ENCODE measurements around the gene UGT2A2. TPM values are rescaled to one million over a fixed set of nuclear protein-coding genes. Genes with fewer than 3 reads are reported as not detected.

The UGT2A2 gene
- total RNA-seq, 1 experiment from 2014 or later, result not detected

GRCh38 chr4:69642961-69643360 lies 3.5 kb upstream of the UGT2A2 start:
- H3K36me3 ChIP-seq (ENCODE audit: insufficient read depth, low read length, poor library complexity, severe bottlenecking), result no peaks in the 10 kb centered on the region
- no peaks in the 10 kb centered on the region for H3K9me3 ChIP-seq (ENCODE audit: low read depth, low read length, poor library complexity, severe bottlenecking)
- ChIA-PET POLR2A (ENCODE audit: low non-redundant PET) (no interaction called here), CTCF (no interaction called here)
- no peaks in the 10 kb centered on the region for H3K4me1 ChIP-seq (ENCODE audit: insufficient read depth, low read length, poor library complexity, severe bottlenecking)
- intact Hi-C loops (cut with micrococcal nuclease; ENCODE audit: unreplicated experiment), result no loop called here
- no peak for DNase-seq (ENCODE audit: low spot score)
- H3K27ac ChIP-seq (ENCODE audit: low read depth, low read length, poor library complexity, severe bottlenecking), result no peak overlapping the region
- no peak overlapping the region for H3K4me3 ChIP-seq (ENCODE audit: low read depth, low read length, poor library complexity, severe bottlenecking)
- BruUV-seq (replicated peaks), result no TSS peak
- TF ChIP-seq EZH2 (IDR thresholded peaks at IDR 0.05; ENCODE audit: borderline replicate concordance, low read depth, low read length, poor library complexity, severe bottlenecking), result no peak
- TF ChIP-seq CTCF (conservative IDR thresholded peaks at IDR 0.05; ENCODE audit: low read depth, low read length), result no peak
- H3K27me3 ChIP-seq (replicated peaks; ENCODE audit: insufficient read depth, low read depth, low read length, poor library complexity), result no peaks in the 10 kb centered on the region

GRCh38 chr4:69640289-69640688 lies 847 bp upstream of the UGT2A2 start:
- Histone ChIP-seq H3K27ac (ENCODE audit: low read depth, low read length, poor library complexity, severe bottlenecking) (no peak overlapping the region), H3K36me3 (ENCODE audit: insufficient read depth, low read length, poor library complexity, severe bottlenecking) (no peaks in the 10 kb centered on the region), H3K4me1 (ENCODE audit: insufficient read depth, low read length, poor library complexity, severe bottlenecking) (no peaks in the 10 kb centered on the region), H3K9me3 (ENCODE audit: low read depth, low read length, poor library complexity, severe bottlenecking) (no peaks in the 10 kb centered on the region), H3K27me3 (replicated peaks; ENCODE audit: insufficient read depth, low read depth, low read length, poor library complexity) (no peaks in the 10 kb centered on the region), H3K4me3 (ENCODE audit: low read depth, low read length, poor library complexity, severe bottlenecking) (no peak overlapping the region)
- intact Hi-C loops (cut with micrococcal nuclease; ENCODE audit: unreplicated experiment), result no loop called here
- CTCF ChIA-PET, result no interaction called here
- POLR2A ChIA-PET (ENCODE audit: low non-redundant PET), result no interaction called here
- BruUV-seq (replicated peaks), result no TSS peak
- DNase-seq (ENCODE audit: low spot score), result no peak
- no peak for TF ChIP-seq EZH2 (IDR thresholded peaks at IDR 0.05; ENCODE audit: borderline replicate concordance, low read depth, low read length, poor library complexity, severe bottlenecking)
- no peak for TF ChIP-seq CTCF (conservative IDR thresholded peaks at IDR 0.05; ENCODE audit: low read depth, low read length)

GRCh38 chr4:69617083-69617694 lies 22.3 kb downstream of the UGT2A2 start:
- intact Hi-C loops (cut with micrococcal nuclease; ENCODE audit: unreplicated experiment), result loop anchor here (10.0 kb wide), 1 partner anchor 1342 kb away; no protein-coding TSS in a partner anchor
- ChIA-PET POLR2A (ENCODE audit: low non-redundant PET) (interaction anchor here (0.7 kb wide), 1 partner anchor 747 kb away, joined by 15 read pairs; no protein-coding TSS in a partner anchor), CTCF (interaction anchor here (0.7 kb wide), 1 partner anchor 557 kb away, joined by 3 read pairs; no protein-coding TSS in a partner anchor)
- peak; percentile 38 for DNase-seq (ENCODE audit: low spot score)
- H3K9me3 ChIP-seq (ENCODE audit: low read depth, low read length, poor library complexity, severe bottlenecking), result no peaks in the 10 kb centered on the region
- no peak overlapping the region for H3K27ac ChIP-seq (ENCODE audit: low read depth, low read length, poor library complexity, severe bottlenecking)
- H3K27me3 ChIP-seq (replicated peaks; ENCODE audit: insufficient read depth, low read depth, low read length, poor library complexity), result no peaks in the 10 kb centered on the region
- TF ChIP-seq CTCF (conservative IDR thresholded peaks at IDR 0.05; ENCODE audit: low read depth, low read length) (peak; percentile 52; the same call in 1 of the 2 replicates), EZH2 (IDR thresholded peaks at IDR 0.05; ENCODE audit: borderline replicate concordance, low read depth, low read length, poor library complexity, severe bottlenecking) (no peak)
- no peak overlapping the region for H3K4me3 ChIP-seq (ENCODE audit: low read depth, low read length, poor library complexity, severe bottlenecking)
- no peaks in the 10 kb centered on the region for H3K4me1 ChIP-seq (ENCODE audit: insufficient read depth, low read length, poor library complexity, severe bottlenecking)
- BruUV-seq (replicated peaks), result no TSS peak
- H3K36me3 ChIP-seq (ENCODE audit: insufficient read depth, low read length, poor library complexity, severe bottlenecking), result no peaks in the 10 kb centered on the region
